BJ (cell line): ENCODE measurements around the gene STYXL1. TPM values are rescaled to one million over a fixed set of nuclear protein-coding genes. Genes with fewer than 3 reads are reported as not detected.

Experiments used
- CTCF ChIA-PET: fragments of 350-600 bp; formaldehyde crosslinking; extraction: SDS; loops from one replicate; lab custom pipeline; 2021; ENCODE audit warnings: antibody characterized with exemption, inconsistent platforms; lab: Yijun Ruan, JAX
- POLR2A ChIA-PET: fragments of 300-600 bp; sonication (Branson Sonifier 250); formaldehyde crosslinking; extraction: SDS; loops from one replicate; lab custom pipeline; 2021; ENCODE audit warnings: antibody characterized with exemption; lab: Charles Lee
- DNase-seq: peaks from one replicate; pipeline ENCODE4 v3.0.0-alpha.2; 2011; ENCODE audit warnings: low read depth
- H3K27me3 ChIP-seq: 2 replicates; pipeline ENCODE4 v1.6.0; 2011; ENCODE audit warnings: low read length; ENCODE audit not compliant: control insufficient read depth, insufficient read depth
- H3K36me3 ChIP-seq: 2 replicates; pipeline ENCODE4 v1.5.1; 2011; ENCODE audit warnings: low read length; ENCODE audit not compliant: control insufficient read depth, insufficient read depth
- H3K4me3 ChIP-seq: 2 replicates; pipeline ENCODE4 v1.5.1; 2011; ENCODE audit warnings: low read depth, mild to moderate bottlenecking, control low read depth, low read length
- polyA plus RNA-seq: library from polyadenylated mRNA; depleted of rRNA; stranded (reverse); fragments of >200 nt; gene quantifications from 2 replicates; pipeline ENCODE4 v1.2.3, GENCODE V29; 2011
- TF ChIP-seq, protein P1 (sequence below): IDR thresholded peaks from 2 replicates; pipeline ENCODE4 v1.5.1; 2011; ENCODE audit warnings: low read depth, mild to moderate bottlenecking, control low read depth, inconsistent platforms, low read length, moderate library complexity; ENCODE audit not compliant: insufficient read depth

STYXL1 gene
- polyA plus RNA-seq, 1 experiment: 64.7 TPM

- peaks cover 8% of the 10 kb centered on the region for H3K36me3 ChIP-seq
- H3K27me3 ChIP-seq: no peaks in the 10 kb centered on the region
- POLR2A ChIA-PET: interaction anchor here (0.6 kb wide), 1 partner anchor 17 kb away, joined by 4 read pairs; no protein-coding TSS in a partner anchor
- CTCF ChIA-PET: no interaction called here
- H3K4me3 ChIP-seq: no peak overlapping the region
- TF ChIP-seq, protein P1, sequence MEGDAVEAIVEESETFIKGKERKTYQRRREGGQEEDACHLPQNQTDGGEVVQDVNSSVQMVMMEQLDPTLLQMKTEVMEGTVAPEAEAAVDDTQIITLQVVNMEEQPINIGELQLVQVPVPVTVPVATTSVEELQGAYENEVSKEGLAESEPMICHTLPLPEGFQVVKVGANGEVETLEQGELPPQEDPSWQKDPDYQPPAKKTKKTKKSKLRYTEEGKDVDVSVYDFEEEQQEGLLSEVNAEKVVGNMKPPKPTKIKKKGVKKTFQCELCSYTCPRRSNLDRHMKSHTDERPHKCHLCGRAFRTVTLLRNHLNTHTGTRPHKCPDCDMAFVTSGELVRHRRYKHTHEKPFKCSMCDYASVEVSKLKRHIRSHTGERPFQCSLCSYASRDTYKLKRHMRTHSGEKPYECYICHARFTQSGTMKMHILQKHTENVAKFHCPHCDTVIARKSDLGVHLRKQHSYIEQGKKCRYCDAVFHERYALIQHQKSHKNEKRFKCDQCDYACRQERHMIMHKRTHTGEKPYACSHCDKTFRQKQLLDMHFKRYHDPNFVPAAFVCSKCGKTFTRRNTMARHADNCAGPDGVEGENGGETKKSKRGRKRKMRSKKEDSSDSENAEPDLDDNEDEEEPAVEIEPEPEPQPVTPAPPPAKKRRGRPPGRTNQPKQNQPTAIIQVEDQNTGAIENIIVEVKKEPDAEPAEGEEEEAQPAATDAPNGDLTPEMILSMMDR: no peak
- DNase-seq: no peak
These were observed 88.8 kb downstream of the STYXL1 start for GRCh38 chr7:75958802-75959543.

DNA sequence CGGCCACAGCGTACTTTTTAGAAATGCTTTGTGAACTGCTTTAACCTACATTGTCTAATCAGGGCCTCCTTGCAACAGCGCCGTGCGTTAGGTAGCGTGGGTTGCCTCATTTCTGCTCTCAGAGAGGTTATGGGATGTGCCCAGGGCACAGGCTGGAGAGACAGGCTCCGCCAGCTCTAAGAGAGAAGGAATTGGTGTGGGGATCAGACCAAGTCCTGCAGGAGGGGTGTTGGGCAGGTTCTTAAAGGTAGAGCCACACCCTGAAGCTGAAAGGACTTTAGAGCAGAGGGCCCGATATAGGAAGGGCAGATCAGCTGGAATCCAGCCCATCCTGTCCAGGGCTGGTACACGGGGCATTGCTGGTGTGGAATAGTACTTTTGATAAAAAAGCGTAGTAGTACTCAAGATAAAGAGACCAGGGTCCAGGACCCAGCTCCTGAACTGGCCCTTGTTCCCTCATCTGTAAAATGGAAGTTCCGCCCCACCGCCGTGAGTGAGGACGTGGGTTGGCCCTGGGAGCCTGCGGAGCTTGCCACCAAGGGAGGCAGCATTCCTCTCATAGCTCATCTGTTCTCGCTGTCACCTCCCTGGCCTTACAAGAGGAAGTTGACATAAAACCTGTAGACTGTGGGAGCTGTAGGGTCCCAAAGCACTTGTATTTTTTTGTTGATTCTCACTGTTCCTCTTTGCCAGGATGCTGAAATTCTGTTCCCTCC lies 90.6 kb downstream of the STYXL1 start:
- DNase-seq: no peak
- no peak overlapping the region for H3K4me3 ChIP-seq
- peaks cover 8% of the 10 kb centered on the region for H3K36me3 ChIP-seq
- TF ChIP-seq, protein P1: no peak
- no peaks in the 10 kb centered on the region for H3K27me3 ChIP-seq
- ChIA-PET CTCF (interaction anchor here (1.2 to 1.7 kb wide), 2 partner anchors 9 to 10 kb away, joined by 3 to 6 read pairs; no protein-coding TSS in a partner anchor), POLR2A (no interaction called here)

GRCh38 chr7:75955331-75955955 lies 92.4 kb downstream of the STYXL1 start:
- TF ChIP-seq, protein P1: no peak
- ChIA-PET CTCF (interaction anchor here (0.6 kb wide), 1 partner anchor 34 kb away, joined by 3 read pairs; no protein-coding TSS in a partner anchor), POLR2A (interaction anchor here (0.7 kb wide), 1 partner anchor 8 kb away, joined by 4 read pairs; no protein-coding TSS in a partner anchor)
- Histone ChIP-seq H3K4me3 (no peak overlapping the region), H3K36me3 (peaks cover 8% of the 10 kb centered on the region), H3K27me3 (no peaks in the 10 kb centered on the region)
- DNase-seq: no peak

DNA sequence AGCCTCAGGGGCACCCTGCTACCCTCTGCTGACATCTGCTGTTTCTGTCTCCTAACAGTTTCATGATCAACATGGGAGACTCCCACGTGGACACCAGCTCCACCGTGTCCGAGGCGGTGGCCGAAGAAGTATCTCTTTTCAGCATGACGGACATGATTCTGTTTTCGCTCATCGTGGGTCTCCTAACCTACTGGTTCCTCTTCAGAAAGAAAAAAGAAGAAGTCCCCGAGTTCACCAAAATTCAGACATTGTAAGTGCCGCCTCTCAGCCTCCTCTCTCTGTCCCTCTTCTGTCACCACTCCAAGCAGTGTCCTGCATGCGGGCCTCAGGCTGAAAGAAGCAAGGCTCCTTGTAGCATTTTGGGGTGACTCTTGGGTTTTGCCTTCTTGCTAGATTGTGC lies 93.9 kb downstream of the STYXL1 start:
- ChIA-PET POLR2A (no interaction called here), CTCF (no interaction called here)
- no peaks in the 10 kb centered on the region for H3K27me3 ChIP-seq
- H3K4me3 ChIP-seq: no peak overlapping the region
- peaks cover 8% of the 10 kb centered on the region for H3K36me3 ChIP-seq
- DNase-seq: no peak
- TF ChIP-seq, protein P1: no peak

GRCh38 chr7:75953431-75953830 lies 94.4 kb downstream of the STYXL1 start:
- Histone ChIP-seq H3K4me3 (no peak overlapping the region), H3K36me3 (peaks cover 7% of the 10 kb centered on the region), H3K27me3 (no peaks in the 10 kb centered on the region)
- ChIA-PET POLR2A (no interaction called here), CTCF (no interaction called here)
- DNase-seq: no peak
- TF ChIP-seq, protein P1: no peak
